ENCODE results near the gene C6orf52.

C6orf52 gene

DNA sequence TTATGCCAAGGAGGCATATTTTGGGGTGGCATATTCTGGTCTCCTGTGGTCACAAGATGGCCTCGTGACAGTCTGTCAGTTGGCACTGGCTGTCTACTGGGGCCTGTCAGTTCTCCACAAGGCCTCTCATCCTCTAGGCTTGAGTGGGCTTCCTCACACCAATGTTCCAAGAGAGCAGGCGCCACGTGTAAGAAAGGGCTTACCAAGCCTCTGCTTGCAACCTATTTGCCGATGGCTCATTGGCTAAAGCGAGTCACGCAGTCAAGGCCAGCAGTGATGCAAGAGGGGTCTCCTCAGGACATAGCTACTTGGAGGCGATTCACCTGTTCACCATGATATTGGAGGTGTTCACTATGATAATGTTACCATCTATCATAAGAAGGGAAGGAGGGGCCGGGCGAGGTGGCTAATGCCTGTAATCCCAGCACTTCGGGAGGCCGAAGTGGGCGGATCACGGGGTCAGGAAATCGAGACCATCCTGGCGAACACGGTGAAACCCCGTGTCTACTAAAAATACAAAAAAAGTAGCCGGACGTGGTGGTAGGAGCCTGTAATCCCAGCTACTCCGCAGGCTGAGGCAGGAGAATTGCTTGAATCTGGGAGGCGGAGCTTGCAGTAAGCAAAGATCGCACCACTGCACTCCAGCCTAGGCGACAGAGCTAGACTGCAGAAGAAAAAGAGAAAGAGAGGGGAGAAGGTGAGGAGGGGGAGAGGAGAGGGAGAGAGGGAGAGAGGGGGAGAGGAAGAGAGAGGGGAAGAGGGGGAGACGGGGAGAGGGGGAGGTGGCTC, 35.3 kb downstream of the C6orf52 start:
- Histone ChIP-seq H3K9me3 (ENCODE audit: control insufficient read depth, low read length) (no peaks in the 10 kb centered on the region), H3K36me3 (ENCODE audit: control insufficient read depth, insufficient read depth, low read length) (no peaks in the 10 kb centered on the region), H3K27me3 (ENCODE audit: control insufficient read depth, insufficient read depth, low read length, poor library complexity, severe bottlenecking) (no peaks in the 10 kb centered on the region), H3K4me1 (ENCODE audit: control insufficient read depth, insufficient read depth, low read length) (no peaks in the 10 kb centered on the region), H3K4me3 (ENCODE audit: insufficient read depth, low read depth, low read length) (no peak overlapping the region), H3K27ac (ENCODE audit: insufficient read depth, low read depth, low read length, poor library complexity, severe bottlenecking) (no peak overlapping the region)
- 89 to 92% methylated on average over 24 of the region's 24 CpGs for WGBS, 2 experiments

DNA sequence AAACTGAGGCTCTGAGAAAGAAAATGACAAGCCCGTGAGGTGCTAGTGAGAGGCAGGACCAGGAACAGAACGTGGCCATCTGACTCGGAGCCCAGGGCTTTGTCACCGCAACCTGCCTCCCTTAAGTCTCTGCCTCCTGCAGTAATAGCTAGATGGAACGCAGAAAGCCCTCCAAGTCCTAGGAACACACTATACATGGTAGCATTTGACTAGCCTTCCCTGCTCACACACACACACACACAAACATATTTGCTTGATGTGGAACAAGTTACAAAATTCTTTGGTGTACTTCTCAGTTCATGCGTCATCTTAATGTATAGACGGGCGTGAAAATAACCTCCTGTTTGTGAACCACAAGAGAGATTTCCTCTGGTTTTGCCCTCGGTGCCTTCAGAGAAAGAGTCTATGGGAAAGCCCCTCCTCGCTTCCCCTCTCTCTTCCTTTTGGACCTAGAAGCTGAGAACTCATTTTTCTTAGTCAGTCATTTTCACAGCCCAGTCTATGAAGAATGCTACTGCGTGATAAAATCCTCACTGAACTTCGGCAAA, 38.8 kb downstream of the C6orf52 start:
- Histone ChIP-seq H3K27ac (ENCODE audit: insufficient read depth, low read depth, low read length, poor library complexity, severe bottlenecking) (no peak overlapping the region), H3K9me3 (ENCODE audit: control insufficient read depth, low read length) (no peaks in the 10 kb centered on the region), H3K4me3 (ENCODE audit: insufficient read depth, low read depth, low read length) (no peak overlapping the region), H3K27me3 (ENCODE audit: control insufficient read depth, insufficient read depth, low read length, poor library complexity, severe bottlenecking) (no peaks in the 10 kb centered on the region), H3K36me3 (ENCODE audit: control insufficient read depth, insufficient read depth, low read length) (no peaks in the 10 kb centered on the region), H3K4me1 (ENCODE audit: control insufficient read depth, insufficient read depth, low read length) (no peaks in the 10 kb centered on the region)
- 90 to 94% methylated on average over 12 of the region's 12 CpGs for WGBS, 2 experiments

DNA sequence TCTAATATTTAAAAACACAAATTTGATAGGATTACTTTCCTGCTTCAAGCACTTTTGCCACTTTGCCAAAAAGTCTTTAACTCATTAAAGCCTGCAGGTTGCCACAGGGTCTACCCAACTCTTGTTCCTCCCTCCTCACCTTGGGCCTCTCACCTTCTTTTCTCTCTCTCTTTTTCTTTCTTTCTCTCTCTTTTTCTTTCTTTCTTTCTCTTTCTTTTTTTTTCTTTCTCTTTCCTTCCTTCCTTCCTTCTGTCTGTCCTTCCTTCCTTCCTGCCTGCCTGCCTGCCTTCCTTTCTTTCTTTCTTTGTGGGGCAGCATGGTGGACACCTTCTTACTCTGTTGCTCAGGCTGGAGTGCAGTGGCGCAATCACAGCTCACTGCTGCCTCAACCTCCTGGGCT, 50.2 kb downstream of the C6orf52 start:
- H3K27me3 ChIP-seq (ENCODE audit: control insufficient read depth, insufficient read depth, low read length, poor library complexity, severe bottlenecking) = no peaks in the 10 kb centered on the region
- no peaks in the 10 kb centered on the region for H3K36me3 ChIP-seq (ENCODE audit: control insufficient read depth, insufficient read depth, low read length)
- H3K4me3 ChIP-seq (ENCODE audit: insufficient read depth, low read depth, low read length) = no peak overlapping the region
- H3K27ac ChIP-seq (ENCODE audit: insufficient read depth, low read depth, low read length, poor library complexity, severe bottlenecking) = no peak overlapping the region
- WGBS, 2 experiments = 96 to 100% methylated on average over 1 of the region's 1 CpG
- no peaks in the 10 kb centered on the region for H3K4me1 ChIP-seq (ENCODE audit: control insufficient read depth, insufficient read depth, low read length)
- no peaks in the 10 kb centered on the region for H3K9me3 ChIP-seq (ENCODE audit: control insufficient read depth, low read length)

DNA sequence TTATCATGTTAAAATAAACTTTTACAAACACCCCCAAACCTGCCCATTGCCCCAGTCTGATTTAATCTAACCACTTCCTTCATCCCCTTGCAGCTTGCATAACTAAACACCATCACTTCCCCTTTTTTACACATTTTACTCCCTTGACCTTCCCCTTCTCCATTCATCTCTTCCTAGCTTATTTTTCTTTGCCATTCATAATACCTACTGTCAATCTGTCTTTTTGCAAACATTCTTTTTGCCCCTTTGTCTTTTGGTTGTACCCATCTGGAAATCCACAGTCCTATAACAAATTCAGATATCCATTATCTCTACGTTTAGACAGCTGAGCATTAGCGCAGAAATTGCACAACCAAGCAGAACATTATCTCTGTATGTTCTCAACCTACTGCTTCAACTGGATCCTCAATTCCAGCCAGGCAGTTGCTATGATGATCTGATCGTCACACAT, 51.2 kb downstream of the C6orf52 start:
- H3K36me3 ChIP-seq (ENCODE audit: control insufficient read depth, insufficient read depth, low read length) = no peaks in the 10 kb centered on the region
- H3K4me3 ChIP-seq (ENCODE audit: insufficient read depth, low read depth, low read length) = no peak overlapping the region
- H3K27me3 ChIP-seq (ENCODE audit: control insufficient read depth, insufficient read depth, low read length, poor library complexity, severe bottlenecking) = no peaks in the 10 kb centered on the region
- 94 to 96% methylated on average over 3 of the region's 3 CpGs for WGBS, 2 experiments
- H3K27ac ChIP-seq (ENCODE audit: insufficient read depth, low read depth, low read length, poor library complexity, severe bottlenecking) = no peak overlapping the region
- no peaks in the 10 kb centered on the region for H3K9me3 ChIP-seq (ENCODE audit: control insufficient read depth, low read length)
- no peaks in the 10 kb centered on the region for H3K4me1 ChIP-seq (ENCODE audit: control insufficient read depth, insufficient read depth, low read length)

DNA sequence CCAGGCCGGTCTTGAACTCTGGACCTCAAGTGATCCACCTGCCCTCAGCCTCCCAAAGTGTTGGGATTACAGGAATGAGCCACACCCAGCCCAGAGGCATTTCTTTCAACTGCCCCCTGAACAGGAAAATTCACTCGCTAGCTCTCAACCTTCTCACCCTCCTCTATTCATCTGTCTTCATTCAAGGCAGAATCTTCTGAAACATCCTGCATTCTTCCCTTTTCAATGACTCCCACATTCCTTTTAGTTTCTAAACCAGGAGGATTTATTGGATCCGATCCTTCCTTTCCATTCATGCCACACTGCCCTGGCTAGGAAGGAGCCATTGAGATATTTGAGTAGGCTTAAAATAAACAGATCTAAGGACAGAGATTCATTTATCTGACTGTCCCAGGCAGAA, 52.9 kb downstream of the C6orf52 start:
- no peaks in the 10 kb centered on the region for H3K27me3 ChIP-seq (ENCODE audit: control insufficient read depth, insufficient read depth, low read length, poor library complexity, severe bottlenecking)
- H3K4me1 ChIP-seq (ENCODE audit: control insufficient read depth, insufficient read depth, low read length) = no peaks in the 10 kb centered on the region
- no peaks in the 10 kb centered on the region for H3K36me3 ChIP-seq (ENCODE audit: control insufficient read depth, insufficient read depth, low read length)
- 58 to 69% methylated on average over 3 of the region's 3 CpGs for WGBS, 2 experiments
- H3K9me3 ChIP-seq (ENCODE audit: control insufficient read depth, low read length) = no peaks in the 10 kb centered on the region
- H3K4me3 ChIP-seq (ENCODE audit: insufficient read depth, low read depth, low read length) = no peak overlapping the region
- no peak overlapping the region for H3K27ac ChIP-seq (ENCODE audit: insufficient read depth, low read depth, low read length, poor library complexity, severe bottlenecking)

DNA sequence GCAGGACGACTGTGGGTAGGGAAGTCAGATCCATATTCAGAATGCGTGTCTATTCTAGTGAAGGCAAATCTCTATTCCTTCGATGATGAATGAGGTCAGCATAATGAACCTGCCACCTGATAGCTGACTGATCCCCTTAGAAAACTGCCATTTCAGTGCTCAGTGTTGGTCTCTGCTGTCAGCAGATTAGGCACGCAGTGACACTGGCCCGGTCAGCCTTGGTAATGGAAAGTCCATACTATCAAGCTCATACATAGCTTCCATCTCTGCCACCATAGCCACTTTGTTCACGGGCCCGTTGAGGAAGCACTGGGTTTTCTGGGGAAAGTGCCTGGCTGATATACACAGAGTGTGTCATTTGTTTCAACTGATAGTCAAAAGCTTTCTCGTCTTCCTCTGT, 54.0 kb downstream of the C6orf52 start:
- no peak overlapping the region for H3K4me3 ChIP-seq (ENCODE audit: insufficient read depth, low read depth, low read length)
- H3K36me3 ChIP-seq (ENCODE audit: control insufficient read depth, insufficient read depth, low read length) = no peaks in the 10 kb centered on the region
- no peaks in the 10 kb centered on the region for H3K4me1 ChIP-seq (ENCODE audit: control insufficient read depth, insufficient read depth, low read length)
- no peaks in the 10 kb centered on the region for H3K27me3 ChIP-seq (ENCODE audit: control insufficient read depth, insufficient read depth, low read length, poor library complexity, severe bottlenecking)
- WGBS, 2 experiments = 94 to 95% methylated on average over 8 of the region's 8 CpGs
- H3K9me3 ChIP-seq (ENCODE audit: control insufficient read depth, low read length) = no peaks in the 10 kb centered on the region
- no peak overlapping the region for H3K27ac ChIP-seq (ENCODE audit: insufficient read depth, low read depth, low read length, poor library complexity, severe bottlenecking)

DNA sequence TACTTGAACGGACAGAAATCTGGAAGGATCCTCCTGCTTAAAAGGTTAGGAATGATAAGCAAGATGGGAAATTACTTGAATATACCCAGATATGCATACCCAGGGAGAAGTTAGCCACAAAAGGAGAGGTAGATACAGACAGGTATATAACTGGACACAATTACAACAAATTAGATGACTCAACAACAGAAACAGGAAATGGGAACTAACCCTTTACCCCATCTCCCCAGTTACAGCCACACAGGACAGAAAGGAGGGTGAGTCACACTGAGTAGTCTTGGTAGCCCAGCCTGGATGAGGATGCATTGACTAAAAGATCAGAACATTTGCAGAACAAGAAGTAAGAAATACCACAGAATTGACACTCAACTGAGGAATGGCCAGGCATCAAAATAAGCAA, 61.2 kb downstream of the C6orf52 start:
- Histone ChIP-seq H3K4me1 (ENCODE audit: control insufficient read depth, insufficient read depth, low read length) (no peaks in the 10 kb centered on the region), H3K9me3 (ENCODE audit: control insufficient read depth, low read length) (no peaks in the 10 kb centered on the region), H3K36me3 (ENCODE audit: control insufficient read depth, insufficient read depth, low read length) (no peaks in the 10 kb centered on the region), H3K27ac (ENCODE audit: insufficient read depth, low read depth, low read length, poor library complexity, severe bottlenecking) (no peak overlapping the region), H3K4me3 (ENCODE audit: insufficient read depth, low read depth, low read length) (no peak overlapping the region), H3K27me3 (ENCODE audit: control insufficient read depth, insufficient read depth, low read length, poor library complexity, severe bottlenecking) (no peaks in the 10 kb centered on the region)
- WGBS, 2 experiments = 91 to 97% methylated on average over 1 of the region's 1 CpG

DNA sequence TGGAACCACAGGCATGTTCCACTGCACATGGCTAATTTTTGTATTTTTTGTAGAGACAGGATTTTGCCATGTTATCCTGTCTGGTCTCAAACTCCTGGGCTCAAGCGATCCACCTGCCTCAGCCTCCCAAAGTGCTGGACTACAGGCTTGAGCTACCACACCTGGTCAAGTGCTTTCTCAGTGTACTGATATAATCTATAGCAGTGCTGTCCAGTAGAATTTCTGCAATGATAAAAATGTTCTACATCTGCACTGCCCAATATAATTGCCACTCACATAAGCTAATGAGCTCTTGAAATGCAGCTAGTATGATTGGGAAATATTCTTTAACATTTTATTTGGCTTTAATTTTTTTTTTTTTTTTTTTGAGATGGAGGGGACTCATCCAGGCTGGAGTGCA, 64.2 kb downstream of the C6orf52 start:
- WGBS, 2 experiments = 94 to 100% methylated on average over 1 of the region's 1 CpG
- H3K27me3 ChIP-seq (ENCODE audit: control insufficient read depth, insufficient read depth, low read length, poor library complexity, severe bottlenecking) = no peaks in the 10 kb centered on the region
- H3K27ac ChIP-seq (ENCODE audit: insufficient read depth, low read depth, low read length, poor library complexity, severe bottlenecking) = no peak overlapping the region
- H3K9me3 ChIP-seq (ENCODE audit: control insufficient read depth, low read length) = no peaks in the 10 kb centered on the region
- H3K4me1 ChIP-seq (ENCODE audit: control insufficient read depth, insufficient read depth, low read length) = peaks cover 5% of the 10 kb centered on the region
- H3K4me3 ChIP-seq (ENCODE audit: insufficient read depth, low read depth, low read length) = no peak overlapping the region
- no peaks in the 10 kb centered on the region for H3K36me3 ChIP-seq (ENCODE audit: control insufficient read depth, insufficient read depth, low read length)

DNA sequence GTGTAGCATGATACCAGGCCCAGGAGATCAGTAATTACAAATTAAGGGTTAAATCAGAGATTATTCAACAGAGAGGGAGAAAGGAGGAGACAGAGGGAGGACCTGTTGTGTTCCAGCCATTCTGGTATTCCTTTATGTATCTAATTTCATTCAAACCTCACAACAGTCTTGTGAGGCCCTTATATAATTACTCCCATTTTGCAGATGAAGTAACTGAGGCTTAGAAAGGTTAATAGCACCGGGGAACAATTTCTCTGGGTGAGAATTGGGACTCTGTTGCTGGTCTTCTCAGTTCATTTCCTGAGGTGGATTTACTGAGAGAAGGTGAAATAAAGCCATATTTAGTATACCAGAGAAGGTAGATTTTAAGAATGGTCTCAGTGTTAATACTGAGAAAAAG, 66.6 kb downstream of the C6orf52 start:
- H3K27ac ChIP-seq (ENCODE audit: insufficient read depth, low read depth, low read length, poor library complexity, severe bottlenecking) = no peak overlapping the region
- H3K4me1 ChIP-seq (ENCODE audit: control insufficient read depth, insufficient read depth, low read length) = peaks cover 5% of the 10 kb centered on the region
- no peaks in the 10 kb centered on the region for H3K27me3 ChIP-seq (ENCODE audit: control insufficient read depth, insufficient read depth, low read length, poor library complexity, severe bottlenecking)
- no peak overlapping the region for H3K4me3 ChIP-seq (ENCODE audit: insufficient read depth, low read depth, low read length)
- H3K9me3 ChIP-seq (ENCODE audit: control insufficient read depth, low read length) = no peaks in the 10 kb centered on the region
- WGBS, 2 experiments = 96 to 97% methylated on average over 1 of the region's 1 CpG
- no peaks in the 10 kb centered on the region for H3K36me3 ChIP-seq (ENCODE audit: control insufficient read depth, insufficient read depth, low read length)

DNA sequence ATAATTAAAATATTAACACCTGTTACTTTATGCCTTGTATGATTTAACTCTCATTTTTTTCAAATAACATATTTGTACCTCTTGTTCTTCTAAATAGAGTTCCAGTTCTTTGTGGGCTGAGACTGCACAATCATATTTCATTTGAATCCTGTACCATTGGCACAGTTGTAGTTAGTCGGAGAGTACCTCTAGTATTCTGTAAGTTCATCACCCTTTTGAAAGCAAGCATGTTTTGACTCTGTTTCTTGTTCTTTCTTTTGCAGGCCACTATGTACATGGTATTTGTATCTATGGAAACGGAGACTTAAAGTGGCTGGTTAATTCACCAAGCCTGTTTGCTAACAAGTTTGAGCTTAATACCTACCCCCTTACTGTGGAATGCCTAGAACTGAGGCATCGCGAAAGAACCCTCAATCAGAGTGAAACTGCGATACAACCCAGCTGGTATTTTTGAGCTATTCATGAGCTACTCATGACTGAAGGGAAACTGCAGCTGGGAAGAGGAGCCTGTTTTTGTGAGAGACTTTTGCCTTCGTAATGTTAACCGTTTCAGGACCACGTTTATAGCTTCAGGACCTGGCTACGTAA, 68.2 kb downstream of the C6orf52 start:
- peaks cover 7% of the 10 kb centered on the region for H3K36me3 ChIP-seq (ENCODE audit: control insufficient read depth, insufficient read depth, low read length)
- H3K4me1 ChIP-seq (ENCODE audit: control insufficient read depth, insufficient read depth, low read length) = peaks cover 5% of the 10 kb centered on the region
- H3K27ac ChIP-seq (ENCODE audit: insufficient read depth, low read depth, low read length, poor library complexity, severe bottlenecking) = no peak overlapping the region
- no peaks in the 10 kb centered on the region for H3K9me3 ChIP-seq (ENCODE audit: control insufficient read depth, low read length)
- H3K4me3 ChIP-seq (ENCODE audit: insufficient read depth, low read depth, low read length) = no peak overlapping the region
- 89 to 91% methylated on average over 9 of the region's 9 CpGs for WGBS, 2 experiments
- no peaks in the 10 kb centered on the region for H3K27me3 ChIP-seq (ENCODE audit: control insufficient read depth, insufficient read depth, low read length, poor library complexity, severe bottlenecking)
